HG02798 (cell line): ENCODE measurements around the gene PBX3.

ENCODE experiments used
- ATAC-seq: cut with Tn5 transposase; IDR thresholded peaks from one replicate; pipeline ENCODE4 v1.9.1; 2021; ENCODE audit warnings: mild to moderate bottlenecking; ENCODE audit not compliant: unreplicated experiment, poor library complexity

The PBX3 gene

GRCh38 chr9:125897481-125897880 is 150.3 kb downstream of the PBX3 start:
- ATAC-seq, result no peak

GRCh38 chr9:125902214-125902613 is 155.0 kb downstream of the PBX3 start:
- ATAC-seq, result no peak

GRCh38 chr9:125902831-125903512 is 155.8 kb downstream of the PBX3 start:
- no peak for ATAC-seq

- ATAC-seq, result no peak
Observed at GRCh38 chr9:125904155-125904851, 157.1 kb downstream of the PBX3 start.

GRCh38 chr9:125906144-125906543 is 159.0 kb downstream of the PBX3 start:
- ATAC-seq, result no peak

GRCh38 chr9:125906893-125907292 is 159.7 kb downstream of the PBX3 start:
- ATAC-seq, result no peak

- no peak for ATAC-seq
Observed at GRCh38 chr9:125908136-125908535, 161.0 kb downstream of the PBX3 start.

GRCh38 chr9:125908966-125909365 is 161.8 kb downstream of the PBX3 start:
- no peak for ATAC-seq

GRCh38 chr9:125909459-125909858 is 162.3 kb downstream of the PBX3 start:
- no peak for ATAC-seq

- ATAC-seq, result no peak
Observed at GRCh38 chr9:125910286-125910685, 163.1 kb downstream of the PBX3 start.

GRCh38 chr9:125911861-125912644 is 164.9 kb downstream of the PBX3 start:
- no peak for ATAC-seq

GRCh38 chr9:125912667-125913066 is 165.5 kb downstream of the PBX3 start:
- ATAC-seq, result no peak

GRCh38 chr9:125913551-125913950 is 166.4 kb downstream of the PBX3 start:
- no peak for ATAC-seq

GRCh38 chr9:125914411-125914810 is 167.2 kb downstream of the PBX3 start:
- ATAC-seq, result no peak

- ATAC-seq, result no peak
Observed at GRCh38 chr9:125915606-125916005, 168.4 kb downstream of the PBX3 start.

GRCh38 chr9:125919565-125919964 is 172.4 kb downstream of the PBX3 start:
- no peak for ATAC-seq

- ATAC-seq, result no peak
Observed at GRCh38 chr9:125920402-125920801, 173.2 kb downstream of the PBX3 start.

- ATAC-seq, result no peak
Observed at GRCh38 chr9:125922854-125923253, 175.7 kb downstream of the PBX3 start.

- no peak for ATAC-seq
Observed at GRCh38 chr9:125924351-125924750, 177.2 kb downstream of the PBX3 start.

GRCh38 chr9:125926936-125927335 is 179.8 kb downstream of the PBX3 start:
- no peak for ATAC-seq

GRCh38 chr9:125929846-125930245 is 182.7 kb downstream of the PBX3 start:
- no peak for ATAC-seq
